DOHH2 (cell line): ENCODE results near the gene SPC25.

Experiments
- CTCF ChIP-seq: fragments of 200-600 bp; sonication (generic); IDR thresholded peaks from one replicate; pipeline ENCODE4 v1.5.1; 2014; ENCODE audit warnings: antibody characterized with exemption, mild to moderate bottlenecking, low read depth, low read length; ENCODE audit not compliant: poor library complexity, severe bottlenecking
- EZH2phosphoT487 ChIP-seq: fragments of 200-600 bp; sonication (generic); IDR thresholded peaks from 2 replicates; pipeline ENCODE4 v1.6.1; 2017; ENCODE audit warnings: borderline replicate concordance, mild to moderate bottlenecking, antibody characterized with exemption, low read length, moderate library complexity, mixed read lengths

DNA sequence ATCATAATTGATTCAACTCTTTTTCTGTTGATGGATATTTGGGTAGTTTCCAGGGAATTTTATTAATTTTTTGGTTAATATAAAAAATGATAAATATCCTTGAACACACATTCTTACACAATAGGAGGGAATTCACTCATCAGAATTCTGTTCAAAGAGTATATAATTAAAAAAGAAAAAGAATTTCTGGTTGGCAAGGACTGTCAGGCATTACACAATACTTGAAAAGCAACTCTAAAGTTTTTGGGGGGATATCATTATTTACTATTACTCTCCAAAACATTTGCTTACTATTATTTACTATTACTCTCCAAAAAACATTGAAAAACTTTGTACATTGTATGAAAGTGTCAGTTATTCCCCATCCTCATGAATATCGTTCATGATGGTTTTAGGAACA, 48.8 kb upstream of the SPC25 start:
- TF ChIP-seq CTCF (no peak), EZH2phosphoT487 (no peak)
